Measurements from ENCODE around the gene ALDH2.
"Not testable (repeated sequence)": the region's sequence is repeated elsewhere in the genome, so short reads cannot be mapped to it uniquely, and the experiment has no call there.

DNA sequence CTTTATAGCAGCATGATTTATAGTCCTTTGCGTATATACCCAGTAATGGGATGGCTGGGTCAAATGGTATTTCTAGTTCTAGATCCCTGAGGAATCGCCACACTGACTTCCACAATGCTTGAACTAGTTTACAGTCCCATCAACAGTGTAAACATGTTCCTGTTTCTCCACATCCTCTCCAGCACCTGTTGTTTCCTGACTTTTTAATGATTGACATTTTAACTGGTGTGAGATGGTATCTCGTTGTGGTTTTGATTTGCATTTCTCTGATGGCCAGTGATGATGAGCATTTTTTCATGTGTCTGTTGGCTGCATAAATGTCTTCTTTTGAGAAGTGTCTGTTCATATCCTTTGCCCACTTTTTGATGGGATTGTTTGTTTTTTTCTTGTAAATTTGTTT, 62.9 kb downstream of the ALDH2 start:
- TF ChIP-seq, protein P1, sequence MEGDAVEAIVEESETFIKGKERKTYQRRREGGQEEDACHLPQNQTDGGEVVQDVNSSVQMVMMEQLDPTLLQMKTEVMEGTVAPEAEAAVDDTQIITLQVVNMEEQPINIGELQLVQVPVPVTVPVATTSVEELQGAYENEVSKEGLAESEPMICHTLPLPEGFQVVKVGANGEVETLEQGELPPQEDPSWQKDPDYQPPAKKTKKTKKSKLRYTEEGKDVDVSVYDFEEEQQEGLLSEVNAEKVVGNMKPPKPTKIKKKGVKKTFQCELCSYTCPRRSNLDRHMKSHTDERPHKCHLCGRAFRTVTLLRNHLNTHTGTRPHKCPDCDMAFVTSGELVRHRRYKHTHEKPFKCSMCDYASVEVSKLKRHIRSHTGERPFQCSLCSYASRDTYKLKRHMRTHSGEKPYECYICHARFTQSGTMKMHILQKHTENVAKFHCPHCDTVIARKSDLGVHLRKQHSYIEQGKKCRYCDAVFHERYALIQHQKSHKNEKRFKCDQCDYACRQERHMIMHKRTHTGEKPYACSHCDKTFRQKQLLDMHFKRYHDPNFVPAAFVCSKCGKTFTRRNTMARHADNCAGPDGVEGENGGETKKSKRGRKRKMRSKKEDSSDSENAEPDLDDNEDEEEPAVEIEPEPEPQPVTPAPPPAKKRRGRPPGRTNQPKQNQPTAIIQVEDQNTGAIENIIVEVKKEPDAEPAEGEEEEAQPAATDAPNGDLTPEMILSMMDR (IDR thresholded peaks at IDR 0.05): not testable (repeated sequence)
- TF ChIP-seq EZH2 (IDR thresholded peaks at IDR 0.05; ENCODE audit: borderline replicate concordance, insufficient read depth, low read depth, low read length, poor library complexity, severe bottlenecking): not testable (repeated sequence)

All from B cell (primary cell).